Ectodermal cell (in vitro differentiated cells): Measurements from ENCODE around the gene KDM4C.
"Not testable (repeated sequence)": the region's sequence is repeated elsewhere in the genome, so short reads cannot be mapped to it uniquely, and the experiment has no call there.

Source experiments
- H3K27ac ChIP-seq: 2 replicates; pipeline ENCODE4 v1.7.0; 2013; ENCODE audit warnings: mild to moderate bottlenecking, low read depth, low read length; ENCODE audit not compliant: insufficient read depth, poor library complexity, severe bottlenecking
- H3K27me3 ChIP-seq: 2 replicates; pipeline ENCODE4 v1.7.0; 2013; ENCODE audit warnings: mild to moderate bottlenecking, low read length; ENCODE audit not compliant: insufficient read depth, control insufficient read depth, poor library complexity, severe bottlenecking
- H3K36me3 ChIP-seq: one replicate; pipeline ENCODE4 v1.7.0; 2013; ENCODE audit warnings: low read length; ENCODE audit not compliant: control insufficient read depth, insufficient read depth
- H3K4me1 ChIP-seq: one replicate; pipeline ENCODE4 v1.7.0; 2013; ENCODE audit warnings: low read length; ENCODE audit not compliant: control insufficient read depth, insufficient read depth
- H3K4me3 ChIP-seq: 2 replicates; pipeline ENCODE4 v1.7.0; 2013; ENCODE audit warnings: low read depth, low read length, control low read depth; ENCODE audit not compliant: insufficient read depth
- H3K9me3 ChIP-seq: 2 replicates; pipeline ENCODE4 v1.7.0; 2013; ENCODE audit warnings: mild to moderate bottlenecking, low read length, moderate library complexity; ENCODE audit not compliant: control insufficient read depth
- WGBS, 2 experiments: methylation state at CpG; one replicate each; pipeline ENCODE4 v1.1.7; 2013; ENCODE audit warnings: missing lambda C conversion rate in 2 of 2; 5-methylcytosine and 5-hydroxymethylcytosine counted together

Gene KDM4C

GRCh38 chr9:6779417-6780241 lies 21.9 kb downstream of the KDM4C start:
- Histone ChIP-seq H3K27me3 (no peaks in the 10 kb centered on the region), H3K36me3 (no peaks in the 10 kb centered on the region), H3K9me3 (no peaks in the 10 kb centered on the region), H3K4me3 (no peak overlapping the region), H3K27ac (no peak overlapping the region), H3K4me1 (no peaks in the 10 kb centered on the region)
- WGBS, 2 experiments: 92 to 94% methylated on average over 3 of the region's 3 CpGs

- no peak overlapping the region for H3K4me3 ChIP-seq
- H3K27ac ChIP-seq: no peak overlapping the region
- H3K36me3 ChIP-seq: no peaks in the 10 kb centered on the region
- no peaks in the 10 kb centered on the region for H3K4me1 ChIP-seq
- no peaks in the 10 kb centered on the region for H3K27me3 ChIP-seq
- 93 to 95% methylated on average over 3 of the region's 4 CpGs for WGBS, 2 experiments
- H3K9me3 ChIP-seq: no peaks in the 10 kb centered on the region
These were observed 22.9 kb downstream of the KDM4C start for GRCh38 chr9:6780690-6781089.

- H3K36me3 ChIP-seq: no peaks in the 10 kb centered on the region
- H3K27ac ChIP-seq: no peak overlapping the region
- H3K4me3 ChIP-seq: no peak overlapping the region
- H3K9me3 ChIP-seq: no peaks in the 10 kb centered on the region
- H3K4me1 ChIP-seq: no peaks in the 10 kb centered on the region
- 95 to 100% methylated on average over 2 of the region's 2 CpGs for WGBS, 2 experiments
- no peaks in the 10 kb centered on the region for H3K27me3 ChIP-seq
These were observed 23.7 kb downstream of the KDM4C start for GRCh38 chr9:6781476-6781875.

- H3K27ac ChIP-seq: no peak overlapping the region
- H3K9me3 ChIP-seq: no peaks in the 10 kb centered on the region
- no peaks in the 10 kb centered on the region for H3K27me3 ChIP-seq
- H3K4me1 ChIP-seq: no peaks in the 10 kb centered on the region
- 94 to 96% methylated on average over 6 of the region's 6 CpGs for WGBS, 2 experiments
- no peaks in the 10 kb centered on the region for H3K36me3 ChIP-seq
- H3K4me3 ChIP-seq: no peak overlapping the region
These were observed 24.6 kb downstream of the KDM4C start for GRCh38 chr9:6782345-6782744.

GRCh38 chr9:6782981-6783380 lies 25.2 kb downstream of the KDM4C start:
- no peaks in the 10 kb centered on the region for H3K27me3 ChIP-seq
- H3K4me1 ChIP-seq: no peaks in the 10 kb centered on the region
- H3K27ac ChIP-seq: no peak overlapping the region
- no peaks in the 10 kb centered on the region for H3K9me3 ChIP-seq
- no peaks in the 10 kb centered on the region for H3K36me3 ChIP-seq
- H3K4me3 ChIP-seq: no peak overlapping the region
- 94 to 95% methylated on average over 2 to 3 of the region's 3 CpGs for WGBS, 2 experiments

- Histone ChIP-seq H3K4me3 (no peak overlapping the region), H3K9me3 (no peaks in the 10 kb centered on the region), H3K36me3 (no peaks in the 10 kb centered on the region), H3K27me3 (no peaks in the 10 kb centered on the region), H3K4me1 (no peaks in the 10 kb centered on the region), H3K27ac (no peak overlapping the region)
- 95 to 98% methylated on average over 1 of the region's 1 CpG for WGBS, 2 experiments
These were observed 26.0 kb downstream of the KDM4C start for GRCh38 chr9:6783753-6784152.

GRCh38 chr9:6785682-6786081 lies 27.9 kb downstream of the KDM4C start:
- H3K4me1 ChIP-seq: no peaks in the 10 kb centered on the region
- H3K27me3 ChIP-seq: no peaks in the 10 kb centered on the region
- H3K4me3 ChIP-seq: no peak overlapping the region
- no peak overlapping the region for H3K27ac ChIP-seq
- H3K9me3 ChIP-seq: no peaks in the 10 kb centered on the region
- WGBS, 2 experiments: 73 to 82% methylated on average over 1 of the region's 1 CpG
- H3K36me3 ChIP-seq: no peaks in the 10 kb centered on the region

GRCh38 chr9:6787793-6788161 lies 30.0 kb downstream of the KDM4C start:
- Histone ChIP-seq H3K27ac (no peak overlapping the region), H3K4me1 (no peaks in the 10 kb centered on the region), H3K36me3 (no peaks in the 10 kb centered on the region), H3K9me3 (no peaks in the 10 kb centered on the region), H3K27me3 (no peaks in the 10 kb centered on the region), H3K4me3 (no peak overlapping the region)
- 83 to 86% methylated on average over 3 of the region's 3 CpGs for WGBS, 2 experiments

GRCh38 chr9:6788162-6789016 lies 30.6 kb downstream of the KDM4C start:
- Histone ChIP-seq H3K9me3 (no peaks in the 10 kb centered on the region), H3K4me3 (no peak overlapping the region), H3K36me3 (no peaks in the 10 kb centered on the region), H3K27me3 (no peaks in the 10 kb centered on the region), H3K27ac (no peak overlapping the region), H3K4me1 (no peaks in the 10 kb centered on the region)
- WGBS, 2 experiments: 55 to 56% methylated on average over 8 of the region's 8 CpGs

GRCh38 chr9:6789017-6789338 lies 31.2 kb downstream of the KDM4C start:
- H3K4me3 ChIP-seq, H3K27me3 ChIP-seq, H3K27ac ChIP-seq, H3K36me3 ChIP-seq, H3K4me1 ChIP-seq, H3K9me3 ChIP-seq: not testable (repeated sequence)
- 92 to 93% methylated on average over 9 of the region's 9 CpGs for WGBS, 2 experiments
